NCI-H146 treated with DMSO at 0.1 percent for 48 hours (cell line): ENCODE measurements around the gene PIK3CG.
"Not testable (repeated sequence)": the region's sequence is repeated elsewhere in the genome, so short reads cannot be mapped to it uniquely, and the experiment has no call there.

Experiments used
- DNase-seq: peaks from one replicate; lab custom pipeline; 2025; ENCODE audit not compliant: unreplicated experiment; lab: John Stamatoyannopoulos, UW

PIK3CG gene

DNA sequence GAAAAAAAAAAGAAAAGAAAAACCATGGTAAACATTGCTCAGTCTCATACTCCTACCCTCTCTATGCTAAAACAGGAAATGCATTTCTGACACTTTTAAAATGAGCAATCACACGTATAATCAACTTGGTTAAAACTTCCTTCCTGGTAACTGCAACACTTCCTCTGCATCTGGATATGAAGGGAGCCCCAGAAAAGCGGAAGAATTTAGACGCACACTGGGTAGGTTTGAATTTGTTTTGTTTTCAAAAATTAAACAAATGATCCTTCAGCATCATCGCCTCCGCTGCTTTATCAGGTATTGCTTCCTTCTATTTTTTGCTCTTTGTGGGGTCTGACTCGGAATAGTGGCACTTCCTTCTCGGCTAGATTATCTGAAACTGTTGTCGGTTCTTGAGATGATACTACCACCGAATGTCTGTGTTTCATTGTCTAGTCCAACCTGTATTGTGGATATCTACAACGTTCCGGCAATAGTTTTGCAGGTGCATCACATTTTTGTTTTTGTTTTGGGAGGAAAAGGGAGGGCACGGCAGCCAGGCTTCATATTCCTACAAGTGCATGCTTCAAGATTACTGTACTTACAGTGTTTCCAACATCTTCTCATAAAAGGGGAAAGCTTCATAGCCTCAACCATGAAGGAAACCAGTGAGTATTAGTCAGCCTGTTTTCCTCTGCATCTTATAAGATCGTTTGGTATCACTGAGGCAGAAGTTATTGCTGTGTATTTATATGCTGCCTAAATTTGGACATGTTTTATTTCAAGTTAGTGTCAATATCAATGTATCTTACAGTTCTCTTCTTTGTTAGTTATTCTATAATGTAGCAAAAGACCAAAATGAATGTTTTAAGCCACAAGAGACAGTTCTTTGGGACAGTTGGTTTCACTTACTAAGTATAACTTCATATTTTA is at the start of gene PIK3CG:
Gene PIK3CG (plus strand): TSS at position 153 of the 912 bp plus-strand sequence. CDS start 2,280 bp downstream, outside the sequence.
- no peak for DNase-seq

- no peak for DNase-seq
These were observed 48.0 kb upstream of the PIK3CG start for GRCh38 chr7:106817098-106817497.

- DNase-seq, result no peak
These were observed 46.3 kb upstream of the PIK3CG start for GRCh38 chr7:106818736-106819135.

DNA sequence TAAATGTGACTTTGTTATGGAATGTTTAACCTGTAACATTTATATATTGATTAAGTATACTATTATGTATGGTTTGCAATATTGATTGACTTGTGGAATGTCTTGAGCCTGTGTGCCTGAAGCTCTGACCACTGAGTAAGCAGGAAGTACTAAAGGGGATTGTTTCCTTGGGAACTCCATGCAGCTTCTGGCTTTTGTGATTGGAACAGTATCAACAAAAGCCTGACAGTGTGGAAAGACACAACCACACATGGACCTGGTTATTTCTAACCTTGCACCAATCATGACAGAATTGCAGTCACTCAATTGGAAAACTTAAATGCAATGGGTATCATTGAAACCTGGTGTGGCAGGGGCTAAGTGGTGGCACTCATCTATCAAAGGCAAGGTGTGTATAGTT is 45.5 kb upstream of the PIK3CG start:
- DNase-seq, result no peak

DNA sequence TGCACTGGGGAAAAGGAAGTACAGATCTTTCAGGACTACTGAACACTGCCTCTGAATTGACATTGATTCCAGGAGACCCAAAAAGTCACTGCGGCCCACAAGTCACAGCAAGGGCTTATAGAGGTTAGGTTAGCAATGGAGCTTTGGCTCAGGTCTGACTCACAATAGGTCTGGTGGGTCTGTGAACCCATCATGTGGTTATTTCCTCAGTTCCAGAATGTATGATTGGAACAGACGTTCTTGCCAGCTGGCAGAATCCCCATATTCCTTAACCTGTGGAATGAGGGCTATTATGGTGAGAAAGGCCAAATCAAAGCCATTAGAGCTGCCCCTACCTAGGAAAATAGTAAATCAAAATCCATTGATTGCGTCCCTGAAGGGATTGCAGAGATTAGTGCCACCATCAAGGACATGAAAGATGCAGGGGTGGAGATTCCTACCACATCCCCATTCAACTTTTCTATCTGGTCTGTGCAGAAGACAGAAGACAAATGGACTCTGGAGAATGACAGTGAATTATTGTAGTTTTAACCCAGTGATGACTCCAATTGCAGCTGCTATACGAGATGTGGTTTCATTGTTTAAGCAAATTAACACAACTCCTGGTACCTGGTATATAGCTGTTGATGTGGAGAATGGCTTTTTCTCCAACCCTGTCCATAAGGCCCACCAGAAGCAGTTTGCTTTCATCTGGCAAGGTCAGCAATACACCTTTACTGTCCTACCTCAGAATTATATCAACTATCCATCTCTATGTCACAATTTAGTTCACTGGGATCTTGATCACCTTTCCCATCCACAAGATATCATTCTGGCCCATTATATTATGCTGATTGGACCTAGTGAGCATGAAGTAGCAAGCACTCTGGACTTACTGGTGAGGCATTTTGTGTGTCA is 44.5 kb upstream of the PIK3CG start:
- DNase-seq, result no peak

- no peak for DNase-seq
These were observed 41.5 kb upstream of the PIK3CG start for GRCh38 chr7:106823631-106824030.

GRCh38 chr7:106824458-106824857 is 40.6 kb upstream of the PIK3CG start:
- no peak for DNase-seq

DNA sequence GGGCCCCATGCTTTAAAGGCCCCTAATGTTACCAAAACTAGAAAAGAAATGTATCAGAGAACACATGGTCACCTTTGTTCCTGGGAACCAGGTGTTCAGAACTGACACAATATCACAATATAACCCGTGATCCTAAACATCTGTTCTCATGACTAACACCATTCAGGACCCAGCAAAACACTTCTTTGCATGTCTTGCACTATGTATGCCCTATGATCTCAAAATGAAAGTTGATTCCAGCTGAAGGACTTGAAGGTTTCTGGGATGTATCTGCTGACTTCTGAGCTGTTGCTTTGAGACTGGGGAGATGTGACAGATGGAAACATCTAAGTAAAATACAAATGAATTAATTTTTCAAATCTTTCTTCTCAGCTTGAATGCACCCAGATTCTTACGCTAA is 37.5 kb upstream of the PIK3CG start:
- no peak for DNase-seq

- no peak for DNase-seq
These were observed 35.6 kb upstream of the PIK3CG start for GRCh38 chr7:106829496-106829895.

DNA sequence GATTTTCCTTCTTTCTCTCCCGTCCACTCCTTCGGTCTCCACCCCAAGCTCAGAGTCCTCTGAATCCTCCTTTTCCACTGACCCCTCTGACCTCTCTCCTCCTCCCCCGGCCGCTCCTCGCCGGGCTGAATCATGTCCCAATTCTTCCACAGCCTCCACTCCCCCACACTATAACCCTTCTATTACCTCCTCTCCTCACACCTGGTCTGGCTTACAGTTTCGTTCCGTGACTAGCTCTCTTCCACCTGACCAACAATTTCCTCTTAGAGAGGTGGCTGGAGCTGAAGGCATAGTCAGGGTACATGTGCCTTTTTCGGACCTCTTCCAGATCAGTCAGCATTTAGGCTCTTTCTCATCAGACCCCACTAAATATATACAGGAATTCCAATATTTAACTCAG is 34.2 kb upstream of the PIK3CG start:
- DNase-seq, result not testable (repeated sequence)

- no peak for DNase-seq
These were observed 28.3 kb upstream of the PIK3CG start for GRCh38 chr7:106836816-106837215.

DNA sequence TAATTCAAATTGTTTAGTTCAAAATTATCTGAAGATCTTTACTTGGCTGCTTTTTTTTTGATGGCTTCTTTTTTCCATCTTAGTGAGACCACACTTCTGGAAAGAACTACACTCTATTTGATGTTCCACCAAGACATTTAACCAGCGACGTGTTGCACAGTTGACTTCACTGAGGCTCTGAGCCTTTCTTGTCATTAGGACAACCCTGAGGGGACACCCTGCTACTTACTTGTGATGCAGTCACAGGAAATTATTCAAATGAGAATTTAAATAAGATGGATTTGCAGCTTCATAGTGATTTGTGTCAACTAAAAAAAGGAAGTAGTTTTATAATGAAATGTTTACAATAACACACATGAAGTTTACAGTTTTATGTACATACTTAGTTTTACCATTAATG is 25.6 kb upstream of the PIK3CG start:
- no peak for DNase-seq

- no peak for DNase-seq
These were observed 24.7 kb upstream of the PIK3CG start for GRCh38 chr7:106840342-106840741.

DNA sequence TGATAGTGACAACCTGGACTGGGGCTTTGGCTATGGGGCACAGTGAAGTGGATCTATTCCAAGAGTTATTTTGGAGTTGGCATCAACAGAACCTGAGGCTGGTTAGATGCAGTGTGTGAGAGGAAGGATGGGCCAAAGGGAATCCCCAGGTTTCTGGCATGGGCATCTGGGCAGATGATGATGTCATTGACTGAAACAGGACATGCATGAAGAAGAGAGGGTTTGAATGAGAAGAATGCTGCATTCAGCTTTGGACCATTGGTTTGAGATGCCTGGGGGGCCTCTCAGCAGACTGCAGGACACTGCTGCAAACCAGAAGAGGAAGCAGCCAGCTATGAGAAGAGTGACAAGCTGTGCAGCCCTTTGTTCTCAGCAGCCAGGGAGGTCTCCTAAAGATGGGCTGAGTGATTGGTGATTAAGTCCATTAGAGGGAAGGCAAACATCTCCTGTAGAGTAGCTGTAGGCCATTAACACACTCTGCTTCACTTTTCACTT is 23.1 kb upstream of the PIK3CG start:
- peak; percentile 72 for DNase-seq

DNA sequence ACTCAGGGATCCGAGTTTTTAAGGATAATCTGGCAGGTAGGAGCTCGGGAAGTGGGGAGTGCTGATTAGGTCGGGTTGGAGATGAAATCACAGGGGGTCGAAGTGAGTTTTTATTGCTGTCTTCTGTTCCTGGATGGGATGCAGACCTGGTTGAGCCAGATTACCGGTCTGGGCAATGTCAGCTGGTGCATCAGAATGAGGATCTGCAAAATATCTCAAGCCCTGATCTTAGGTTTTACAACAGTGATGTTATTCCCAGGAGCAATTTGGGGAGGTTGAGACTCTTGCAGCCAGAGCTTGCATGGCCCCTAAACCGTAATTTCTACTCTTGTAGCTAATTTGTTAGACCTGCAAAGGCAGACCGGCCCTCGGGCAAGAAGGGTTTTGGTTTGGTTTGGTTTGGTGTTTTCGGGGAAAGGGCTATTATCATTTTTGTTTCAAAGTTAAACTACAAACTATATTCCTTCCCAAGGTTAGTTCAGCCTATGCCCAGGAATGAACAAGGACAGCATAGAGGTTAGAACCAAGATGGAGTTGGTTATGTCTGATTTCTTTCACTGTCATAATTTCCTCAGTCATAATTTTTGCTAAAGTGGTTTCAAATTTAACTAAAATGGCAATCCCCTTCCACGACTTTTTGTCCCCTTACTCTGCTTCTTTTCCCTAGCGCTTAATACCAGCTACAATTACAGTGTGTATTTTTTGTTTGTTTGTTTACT is 20.6 kb upstream of the PIK3CG start:
- no peak for DNase-seq

GRCh38 chr7:106848049-106848448 is 17.0 kb upstream of the PIK3CG start:
- DNase-seq, result no peak

- no peak for DNase-seq
These were observed 16.1 kb upstream of the PIK3CG start for GRCh38 chr7:106848851-106849442.

DNA sequence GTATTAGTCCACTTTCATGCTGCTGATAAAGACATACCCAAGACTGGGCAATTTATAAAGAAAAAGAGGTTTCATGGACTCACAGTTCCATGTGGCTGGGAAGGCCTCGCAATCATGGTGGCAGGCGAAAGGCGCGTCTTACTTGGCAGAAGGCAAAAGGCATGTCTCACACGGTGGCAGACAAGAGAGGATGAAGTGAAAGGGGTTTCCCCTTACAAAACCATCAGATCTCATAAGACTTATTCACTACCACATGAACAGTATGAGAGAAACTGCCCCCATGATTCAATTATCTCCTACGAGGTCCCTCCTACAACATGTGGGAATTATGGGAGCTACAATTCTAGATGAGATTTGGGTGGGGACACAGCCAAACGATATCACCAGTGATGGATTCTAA is 13.4 kb upstream of the PIK3CG start:
- not testable (repeated sequence) for DNase-seq

DNA sequence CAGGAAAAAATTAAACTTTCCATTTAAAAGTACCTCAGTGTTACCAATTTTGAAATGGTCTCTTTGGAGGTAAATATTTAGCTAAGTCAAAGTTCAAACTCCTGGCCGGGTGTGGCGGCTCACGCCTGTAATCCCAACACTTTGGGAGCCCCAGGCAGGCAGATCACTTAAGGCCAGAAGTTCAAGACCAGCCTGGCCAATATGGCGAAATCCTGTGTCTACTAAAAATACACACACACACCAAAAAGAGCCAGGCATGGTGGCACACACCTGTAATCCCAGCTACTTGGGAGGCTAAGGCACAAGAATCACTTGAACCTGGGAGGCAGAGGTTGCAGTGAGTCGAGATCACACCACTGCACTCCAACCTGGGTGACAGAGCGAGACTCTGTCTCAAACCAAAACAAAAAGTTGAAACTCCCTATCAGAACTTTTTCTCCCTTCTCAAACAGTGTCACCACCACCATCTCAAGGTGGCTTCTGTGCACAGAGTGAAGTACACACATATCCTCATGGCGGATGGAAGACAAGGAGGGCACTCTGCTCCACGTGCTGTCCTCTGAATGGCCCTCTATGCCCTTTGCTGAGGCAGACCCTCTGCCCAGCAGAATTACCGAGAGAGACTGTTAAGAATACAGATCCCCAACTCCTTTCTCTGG is 11.7 kb upstream of the PIK3CG start:
- DNase-seq, result no peak

DNA sequence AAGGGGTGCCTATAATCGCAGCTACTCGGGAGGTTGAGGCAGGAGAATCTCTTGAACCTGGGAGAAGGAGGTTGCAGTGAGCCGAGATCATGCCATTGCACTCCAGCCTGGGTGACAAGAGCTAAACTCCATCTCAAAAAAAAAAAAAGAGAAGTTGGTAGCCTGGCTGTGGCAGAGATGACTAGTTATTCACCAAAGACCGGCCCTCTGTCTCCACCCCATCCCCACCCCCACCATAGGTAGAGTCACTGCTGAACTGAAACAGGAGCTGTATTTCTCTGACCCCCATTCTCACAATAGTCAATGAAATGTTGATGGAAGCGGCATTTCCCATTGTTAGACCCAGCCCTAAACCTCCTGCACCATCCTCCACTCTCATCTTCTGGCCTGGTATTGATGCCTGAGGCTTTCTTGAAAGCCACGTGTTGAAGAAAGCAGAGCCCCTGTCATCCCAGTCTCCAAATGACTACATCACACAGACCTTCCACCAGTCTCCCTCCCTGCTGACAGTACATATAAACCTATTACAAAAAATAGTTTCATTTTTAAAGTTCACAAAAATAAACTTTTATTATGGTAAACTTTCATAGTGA is 9.4 kb upstream of the PIK3CG start:
- DNase-seq, result no peak
